Mesenteric fat pad (tissue), 1 donor: Measurements from ENCODE around the gene CREB5. TPM values are rescaled to one million over a fixed set of nuclear protein-coding genes. Genes with fewer than 3 reads are reported as not detected.
A peak's percentile ranks its signal among the peaks of the same experiment; 100 is the strongest.

Experiments
- DNase-seq: peaks from one replicate; pipeline ENCODE4 v3.0.0-alpha.2; 2020; ENCODE audit warnings: low spot score
- total RNA-seq: library from RNA; stranded (reverse); fragmentation: NEBNext Ultra II Directional; extraction: Animal tissue kit (Norgen Biotek cat#: 25700); gene quantifications from one replicate; pipeline ENCODE4 v1.2.1, GENCODE V29; 2021
- donor health status: DM: yes; HTN: yes; CAD: no.

The CREB5 gene
- total RNA-seq, 1 donor from 2014 or later: 45.3 TPM

DNA sequence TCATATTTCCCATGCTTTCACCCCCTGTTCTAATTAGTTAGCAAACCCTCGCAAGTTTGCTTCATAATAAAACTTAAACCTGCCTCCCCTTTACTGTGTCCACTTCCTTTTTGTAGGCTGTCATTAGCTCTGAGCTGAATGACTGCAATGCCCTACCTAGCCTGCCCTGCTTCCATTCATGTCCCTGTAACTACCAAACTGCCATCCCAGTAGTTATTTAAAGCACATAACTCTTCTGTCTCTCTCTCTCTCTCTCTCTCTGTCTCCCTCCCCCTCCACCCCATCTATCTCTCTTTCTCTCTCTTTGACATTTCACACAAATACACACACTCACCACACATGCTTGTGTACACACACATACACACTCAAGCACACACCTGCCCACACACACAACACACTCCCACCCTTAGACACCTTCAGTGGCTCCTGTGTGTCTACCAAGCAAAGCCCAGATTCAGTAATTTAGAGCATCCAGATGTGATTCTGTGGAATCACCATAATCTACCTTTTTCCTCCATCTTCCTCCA, 430.5 kb downstream of the CREB5 start:
- DNase-seq: no peak

DNA sequence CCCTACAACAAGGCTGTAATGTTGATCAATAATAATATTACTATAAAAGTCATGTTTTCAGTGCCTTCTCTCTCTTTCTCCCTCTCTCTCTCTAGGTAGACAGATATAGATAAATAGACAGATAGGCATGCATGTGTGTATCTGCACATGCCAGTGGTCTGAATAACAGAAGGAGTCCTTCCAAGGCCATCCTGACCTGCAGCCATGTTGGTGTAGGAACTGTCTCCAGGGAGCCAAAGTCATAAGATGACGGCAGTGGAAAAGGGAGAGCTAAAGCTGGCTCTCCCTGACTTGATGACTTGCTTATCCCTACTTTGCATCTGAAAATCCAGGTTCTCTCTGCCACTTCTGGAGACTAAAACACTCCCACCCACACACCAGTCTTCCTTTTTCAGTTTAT, 432.8 kb downstream of the CREB5 start:
- DNase-seq: no peak

DNA sequence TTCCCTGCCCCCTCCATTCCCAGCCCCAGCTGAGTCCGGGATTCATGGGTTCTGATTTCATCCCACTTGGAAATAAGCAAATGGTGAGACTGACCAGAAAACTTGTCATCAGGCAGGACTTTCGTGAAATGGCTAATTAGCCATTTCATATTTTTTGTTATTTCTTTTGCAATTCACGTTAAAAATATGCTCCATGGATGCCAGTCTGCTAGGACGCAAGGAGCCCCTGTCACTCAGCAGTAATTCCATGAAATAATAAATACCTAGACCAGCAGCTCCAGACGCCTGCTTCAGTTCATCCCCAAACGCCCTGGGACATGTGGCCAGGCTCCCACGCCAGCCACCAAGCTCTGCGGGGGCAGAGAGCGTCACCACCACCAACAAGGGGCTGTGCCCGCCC, 434.9 kb downstream of the CREB5 start:
- DNase-seq: no peak

DNA sequence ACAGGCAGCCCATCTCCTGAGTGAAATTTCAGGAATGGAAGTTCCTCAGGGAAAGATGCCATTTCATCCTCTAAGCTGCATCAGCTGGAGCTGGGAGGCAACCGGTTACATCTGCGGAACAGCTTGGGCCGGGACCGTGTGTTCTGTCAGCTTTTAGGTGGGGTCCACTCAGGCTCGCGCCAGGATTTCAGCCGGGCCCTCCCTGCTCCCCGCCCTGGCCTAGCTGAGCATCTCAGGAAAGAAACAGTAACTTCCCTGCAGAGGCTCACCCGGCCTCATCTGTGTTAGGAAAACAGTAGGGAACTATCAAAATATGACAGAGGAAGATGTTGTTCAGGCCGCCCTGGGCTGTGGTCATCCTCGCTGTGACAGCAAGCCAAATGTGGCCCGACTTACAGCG, 435.4 kb downstream of the CREB5 start:
- DNase-seq: no peak

DNA sequence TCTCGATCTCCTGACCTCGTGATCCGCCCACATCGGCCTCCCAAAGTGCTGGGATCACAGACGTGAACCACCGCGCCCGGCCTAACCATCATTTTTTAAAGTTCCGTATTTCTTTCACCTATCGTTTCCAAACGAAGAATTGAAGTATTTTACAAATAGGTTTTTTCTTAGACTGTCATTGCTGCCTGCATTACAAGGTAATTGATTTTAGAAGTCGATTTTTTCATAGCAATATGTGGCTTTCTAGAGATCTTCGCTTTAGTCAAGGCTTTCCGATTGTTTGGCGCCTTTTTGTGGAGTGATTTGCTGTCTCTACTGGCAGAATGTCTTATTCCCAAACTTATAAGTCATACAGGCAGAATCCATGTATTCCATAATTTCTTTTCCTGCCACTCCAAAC, 436.6 kb downstream of the CREB5 start:
- DNase-seq: no peak

DNA sequence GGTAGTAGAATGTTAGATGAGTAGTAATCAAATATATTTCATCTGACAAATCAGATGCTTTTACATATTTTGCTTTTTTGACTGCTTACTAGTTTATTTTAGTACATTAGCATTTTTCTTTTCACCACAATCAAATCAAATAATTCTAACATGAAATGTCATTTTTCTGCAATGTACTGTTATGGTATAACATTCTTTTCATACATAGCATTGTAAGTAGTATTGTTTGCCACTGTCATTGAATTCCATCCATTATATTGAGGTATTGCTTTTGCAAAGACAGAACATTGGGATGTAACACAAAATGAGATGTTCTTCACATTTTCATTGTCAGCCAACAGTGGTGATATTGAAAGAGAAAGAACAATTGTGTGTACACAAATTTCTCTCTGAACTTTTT, 438.4 kb downstream of the CREB5 start:
- no peak for DNase-seq

DNA sequence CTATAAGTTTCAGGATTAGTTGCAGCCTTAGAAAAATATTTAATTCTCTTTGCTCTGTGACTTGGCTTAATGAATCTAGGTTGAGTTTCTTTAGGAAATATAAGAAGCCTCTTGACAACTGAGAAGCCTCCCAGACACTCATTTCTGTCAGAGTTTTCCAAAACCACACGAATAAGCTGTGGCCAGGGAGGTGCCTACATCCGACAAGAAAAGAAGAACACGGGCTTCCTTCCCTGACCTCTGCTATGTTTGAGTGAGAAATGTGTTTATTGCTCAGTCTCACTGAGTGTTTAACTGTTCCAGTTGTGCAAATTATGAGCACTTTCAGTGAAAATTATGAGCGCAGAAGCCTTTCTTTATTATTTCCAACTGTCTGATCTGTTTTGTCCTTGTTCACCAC, 440.8 kb downstream of the CREB5 start:
- no peak for DNase-seq

DNA sequence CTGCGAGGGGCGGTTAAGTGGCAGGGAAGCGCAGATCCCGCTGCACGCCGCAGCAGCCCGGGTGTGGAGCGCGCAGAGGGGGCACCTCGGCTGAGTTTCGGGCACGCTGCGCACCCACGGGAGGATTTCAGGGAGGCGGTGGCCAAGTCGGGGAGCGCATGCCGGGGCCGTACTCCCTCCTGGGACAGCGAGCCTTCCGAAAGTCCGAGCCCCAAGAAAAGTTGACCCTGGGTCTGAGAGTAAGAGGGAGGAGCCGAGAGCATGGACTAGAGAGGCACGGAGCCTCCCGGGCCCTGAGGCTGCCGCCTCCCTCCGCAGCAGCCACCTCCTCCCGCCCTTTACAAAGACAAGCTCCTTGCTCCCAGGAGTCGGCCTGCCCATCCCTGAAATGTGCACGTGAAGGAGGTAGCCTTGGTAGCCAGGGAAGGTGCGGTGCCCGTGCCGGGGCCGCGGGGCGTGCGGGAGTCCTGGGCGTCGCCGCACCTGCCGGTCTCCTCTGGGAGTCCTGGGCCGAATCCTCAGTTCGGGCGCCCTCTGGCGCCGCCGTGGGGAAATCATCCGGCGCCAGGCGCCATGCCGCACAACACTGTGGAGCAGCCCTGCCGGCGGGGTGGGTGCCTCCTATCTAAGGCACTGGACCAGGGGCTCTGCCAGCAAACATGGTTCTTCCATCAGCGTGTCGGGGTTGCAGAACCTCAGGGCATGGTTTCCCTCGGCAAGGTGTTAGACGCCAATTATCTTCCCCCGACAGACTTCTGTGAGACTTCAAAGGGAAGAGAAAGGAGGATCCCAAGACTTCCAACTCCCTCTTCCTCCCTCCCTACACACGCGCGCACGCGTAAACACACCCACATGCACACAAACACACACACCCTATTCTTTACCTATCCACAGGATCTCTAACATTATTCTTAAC, 441.8 kb downstream of the CREB5 start:
- DNase-seq: peak; percentile 95

DNA sequence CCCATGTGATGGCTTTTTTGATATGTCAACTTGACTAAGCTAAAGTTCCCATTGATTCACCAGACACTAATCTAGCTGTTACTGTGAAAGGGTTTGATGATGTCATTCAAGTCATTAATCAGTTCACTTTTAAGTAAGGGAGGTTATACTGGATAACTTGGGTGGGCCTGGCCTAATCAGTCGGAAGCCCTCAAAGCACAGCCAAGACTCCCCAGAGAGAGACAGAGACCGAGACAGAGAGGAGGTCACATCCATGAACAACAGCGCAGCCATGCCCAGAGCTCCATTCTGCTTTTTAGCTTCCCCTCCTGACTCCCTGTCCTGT, 442.4 kb downstream of the CREB5 start:
- DNase-seq: no peak

DNA sequence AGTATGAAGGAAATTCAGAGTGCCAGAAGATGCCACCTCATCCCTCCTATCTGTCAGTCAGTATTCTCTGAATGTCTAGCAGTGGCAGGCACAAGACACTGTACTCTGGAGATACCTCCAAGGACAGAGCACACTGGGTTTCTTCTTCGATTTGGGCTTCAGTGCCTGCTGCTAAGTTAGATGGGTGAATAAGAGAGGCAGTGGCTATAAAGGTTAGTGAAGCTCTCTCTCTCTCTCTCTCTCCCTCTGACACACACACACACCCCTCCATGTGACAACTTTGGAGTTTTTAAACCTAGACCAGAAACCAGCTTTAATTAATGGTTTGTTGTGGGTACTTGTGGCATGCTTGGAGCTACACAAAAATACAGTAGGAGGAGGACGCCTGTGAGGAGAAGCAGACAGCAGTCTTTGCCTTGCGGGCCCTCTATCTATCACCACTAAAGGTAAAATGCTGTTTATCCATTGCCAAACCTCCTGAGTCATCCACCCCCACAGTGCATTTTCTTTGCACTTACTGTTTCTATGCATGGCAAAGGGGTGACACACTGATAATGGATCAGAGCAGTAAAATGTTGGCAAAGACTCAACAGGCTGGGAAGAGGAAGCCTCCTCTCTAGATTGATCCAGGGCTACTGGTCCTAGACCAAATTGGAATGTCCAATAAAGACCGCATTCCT, 443.4 kb downstream of the CREB5 start:
- DNase-seq: no peak

DNA sequence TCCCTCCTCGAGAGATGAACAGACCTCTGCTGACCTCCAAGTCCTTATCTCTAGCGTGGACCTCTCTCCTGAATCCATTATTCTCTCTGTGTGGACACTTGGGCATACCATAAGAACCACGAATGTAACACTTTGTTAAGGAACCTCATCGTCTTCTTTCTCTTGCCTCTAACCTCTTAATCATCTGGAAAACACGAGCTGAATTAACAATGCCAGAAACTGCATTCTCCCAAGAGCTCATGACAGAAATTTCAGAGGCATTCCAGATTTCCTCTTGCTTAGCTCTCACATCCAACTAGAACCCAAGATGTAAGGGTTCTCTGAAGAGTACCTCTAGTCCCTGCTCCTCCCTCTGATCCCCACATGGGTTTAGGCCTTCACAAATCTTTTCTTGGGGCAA, 444.3 kb downstream of the CREB5 start:
- DNase-seq: no peak

DNA sequence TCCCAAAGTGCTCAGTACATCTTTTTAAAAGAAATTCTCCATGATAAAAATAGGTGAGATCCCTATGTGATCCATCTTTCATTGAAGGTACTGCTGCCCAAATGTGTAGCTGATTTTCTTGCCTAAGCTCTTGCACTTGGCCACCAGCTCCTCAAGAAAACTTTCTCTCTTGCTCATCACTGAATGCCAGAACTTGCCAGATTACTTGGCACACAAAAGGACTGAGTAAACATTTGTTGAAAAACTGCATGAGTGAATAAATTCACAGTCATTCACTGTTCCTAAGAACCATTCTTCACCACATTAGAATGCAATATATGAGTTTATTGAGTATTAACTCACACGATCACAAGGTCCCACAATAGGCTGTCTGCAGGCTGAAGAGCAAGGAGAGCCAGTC, 445.9 kb downstream of the CREB5 start:
- no peak for DNase-seq

DNA sequence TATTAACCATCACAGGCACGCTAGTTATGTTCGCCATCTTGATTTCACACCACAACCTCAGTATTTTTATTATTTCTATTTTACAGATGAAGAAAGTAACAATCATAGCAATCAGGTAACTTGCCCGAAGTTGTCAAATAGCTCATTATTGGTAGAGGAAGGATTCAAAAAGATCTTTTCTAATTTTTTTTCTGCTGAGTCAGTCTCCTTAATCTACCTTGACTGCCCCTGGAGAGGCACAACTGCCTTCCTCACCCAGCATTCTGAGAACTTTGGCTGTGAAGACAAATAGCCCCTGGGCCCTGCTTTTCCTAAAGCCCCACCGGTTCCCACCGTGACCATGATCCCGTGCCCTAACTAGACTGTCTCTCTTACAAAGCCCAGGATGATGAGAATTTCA, 446.6 kb downstream of the CREB5 start:
- DNase-seq: no peak

DNA sequence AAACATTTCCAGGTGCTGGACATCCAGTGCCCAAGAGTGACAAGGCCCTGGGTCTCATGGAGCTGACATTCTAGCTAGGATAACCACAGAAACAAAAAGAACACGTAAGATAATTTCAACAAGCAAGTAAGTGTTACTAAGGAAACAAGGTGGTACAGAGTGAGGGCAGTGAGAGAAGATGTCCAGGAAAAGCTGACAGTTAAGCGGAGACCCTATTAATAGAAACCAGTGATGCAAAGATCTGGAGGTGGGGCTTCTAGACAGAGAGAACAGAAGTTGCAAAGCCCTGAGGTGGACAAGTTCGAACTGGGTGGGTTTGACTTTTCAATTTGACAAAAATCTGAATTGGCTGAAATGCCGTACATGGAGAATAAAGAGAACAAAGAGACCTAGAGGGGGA, 449.5 kb downstream of the CREB5 start:
- no peak for DNase-seq

DNA sequence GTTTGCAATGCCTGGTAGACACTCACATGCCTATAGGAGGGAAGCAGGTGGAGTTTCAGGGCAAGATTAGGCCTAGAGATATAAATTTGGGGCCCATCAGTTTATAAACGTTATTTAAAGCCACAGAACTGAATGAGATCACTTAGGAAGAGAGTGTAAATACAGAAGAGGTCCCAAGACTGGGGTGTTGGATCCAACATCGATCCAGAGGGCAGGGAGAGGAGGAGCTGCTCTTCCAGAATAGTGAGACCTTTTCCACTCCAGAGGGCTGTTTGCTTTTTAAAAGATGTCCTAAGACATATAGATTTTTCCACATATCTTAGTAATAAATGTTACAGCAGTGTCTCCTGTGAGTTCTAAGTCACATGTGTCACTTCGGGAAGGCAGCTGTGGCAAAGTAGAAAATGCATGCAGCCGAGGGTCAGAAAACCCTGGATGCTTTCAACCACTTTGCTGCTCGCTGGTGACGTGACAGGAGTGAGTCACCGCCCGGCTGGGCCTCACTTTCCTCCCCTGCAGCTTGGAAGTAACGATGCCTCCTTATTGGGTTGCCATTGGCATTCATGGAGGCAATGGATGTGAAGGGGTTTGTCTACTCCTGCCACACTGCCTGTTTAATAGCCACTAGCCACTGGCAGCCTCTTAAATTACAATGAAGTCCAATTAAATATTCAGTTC, 450.4 kb downstream of the CREB5 start:
- no peak for DNase-seq

DNA sequence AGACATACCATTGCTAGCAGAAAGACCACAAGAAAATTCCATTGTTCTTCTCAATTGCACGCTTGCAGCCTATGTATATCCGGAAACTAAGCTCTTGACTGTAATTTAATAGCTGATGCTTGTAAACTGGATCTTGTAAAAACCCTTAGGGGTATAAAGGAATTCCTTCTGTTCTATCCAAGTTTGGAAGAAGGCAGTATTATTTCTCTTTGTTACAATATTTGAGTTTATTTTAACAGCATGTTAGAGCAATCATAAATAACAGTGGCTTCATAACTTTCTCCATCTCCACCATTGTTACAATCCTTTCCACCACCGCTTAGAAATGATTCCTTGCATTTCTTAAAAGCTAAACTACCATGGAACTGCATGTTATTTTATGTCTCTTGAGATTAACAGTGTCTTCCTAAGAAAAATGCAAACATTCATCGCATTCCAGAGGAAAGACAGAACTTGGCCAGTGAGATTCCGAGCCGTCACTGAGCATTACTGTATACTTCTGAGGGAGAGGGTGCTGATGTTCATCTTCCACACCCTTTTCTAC, 453.4 kb downstream of the CREB5 start:
- no peak for DNase-seq

DNA sequence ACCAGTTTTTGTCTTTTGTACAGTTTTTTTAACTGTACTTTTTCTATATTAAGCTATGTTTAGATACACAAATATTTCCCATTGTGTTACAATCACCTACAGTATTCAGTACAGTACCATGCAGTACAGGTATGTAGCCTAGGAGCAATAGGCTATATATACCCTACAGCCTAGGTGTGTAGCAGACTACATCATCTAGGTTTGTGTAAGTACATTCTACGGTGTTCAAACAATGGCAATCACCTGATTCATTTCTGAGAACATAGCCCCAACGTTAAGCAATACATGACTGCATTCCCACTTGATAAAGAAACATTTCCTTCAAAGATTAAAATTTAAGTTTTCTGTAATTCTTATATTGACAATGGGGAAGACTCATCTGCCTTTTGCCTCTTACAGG, 456.4 kb downstream of the CREB5 start:
- DNase-seq: no peak

DNA sequence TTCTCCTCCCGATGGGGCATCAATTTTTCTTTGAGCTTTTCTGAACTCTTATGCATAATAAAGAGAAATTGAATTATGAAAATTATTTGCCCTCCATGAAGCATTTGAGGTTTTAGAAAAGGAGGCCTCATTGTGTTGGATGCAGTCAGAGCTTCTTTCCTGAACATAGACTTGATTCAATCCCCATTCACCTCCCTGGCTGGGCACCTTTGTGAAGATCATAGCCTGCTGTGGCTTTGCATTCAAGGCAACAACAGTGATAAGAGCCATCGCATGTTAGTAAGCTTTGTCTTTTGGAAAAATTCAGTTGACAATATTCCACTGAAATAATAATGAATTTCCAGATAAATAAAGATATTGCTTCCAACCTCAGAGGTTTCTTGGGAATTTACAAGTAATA, 458.8 kb downstream of the CREB5 start:
- DNase-seq: no peak

DNA sequence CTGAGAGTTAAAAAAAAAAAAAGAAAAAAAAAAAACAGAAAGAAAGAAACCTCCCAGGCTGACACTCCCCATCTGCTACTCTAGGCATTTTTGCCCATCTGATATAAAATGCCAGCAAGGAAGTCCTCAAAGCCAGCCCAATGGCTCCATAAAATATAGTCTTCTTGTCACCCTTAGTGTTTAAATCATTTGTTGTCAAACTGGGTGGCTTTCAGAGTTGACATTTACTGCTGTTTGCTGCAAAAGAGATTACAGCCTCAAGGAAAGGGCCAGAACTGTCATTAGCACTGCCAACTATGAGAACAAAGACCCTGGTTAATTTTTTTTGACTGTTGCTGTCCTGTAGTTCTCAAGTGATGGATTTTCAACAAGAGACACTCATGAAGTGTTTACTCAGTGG, 459.3 kb downstream of the CREB5 start:
- no peak for DNase-seq

DNA sequence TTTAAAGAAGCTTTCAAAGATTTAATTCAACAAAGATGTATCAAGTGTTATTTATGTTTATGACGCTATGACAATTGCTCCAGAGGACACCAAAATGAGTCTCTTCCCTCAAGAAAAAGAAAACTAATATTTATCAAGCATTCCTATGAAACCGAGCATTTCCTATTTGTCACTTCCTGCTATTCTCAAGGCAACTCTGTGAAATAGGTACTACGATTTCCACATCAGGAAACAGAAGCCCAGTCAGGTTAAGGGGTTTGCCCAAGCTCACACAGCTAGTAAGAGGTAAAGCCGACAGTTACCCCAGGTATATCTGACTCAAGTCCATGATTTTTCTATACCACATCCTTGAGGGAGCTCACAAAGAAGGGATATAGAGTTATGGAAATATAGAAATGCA, 459.9 kb downstream of the CREB5 start:
- no peak for DNase-seq

DNA sequence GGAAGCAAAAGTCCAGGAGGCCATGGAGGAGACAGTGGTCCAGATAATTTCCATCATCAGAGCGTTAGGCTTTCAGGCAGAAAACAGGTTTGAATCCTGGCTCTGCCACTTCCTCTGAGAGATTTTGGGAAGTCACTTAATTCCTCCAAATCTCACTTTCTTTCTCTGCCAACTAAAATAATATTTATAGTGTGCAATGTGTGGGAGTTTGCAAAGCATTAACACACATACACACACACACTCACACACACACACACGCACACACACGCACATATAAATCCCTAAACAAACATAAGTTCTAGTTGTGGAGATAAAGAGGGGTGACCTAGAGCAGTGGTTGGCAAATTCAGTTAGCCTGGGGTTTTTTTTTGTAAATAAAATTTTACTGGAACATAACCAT, 461.0 kb downstream of the CREB5 start:
- DNase-seq: no peak

DNA sequence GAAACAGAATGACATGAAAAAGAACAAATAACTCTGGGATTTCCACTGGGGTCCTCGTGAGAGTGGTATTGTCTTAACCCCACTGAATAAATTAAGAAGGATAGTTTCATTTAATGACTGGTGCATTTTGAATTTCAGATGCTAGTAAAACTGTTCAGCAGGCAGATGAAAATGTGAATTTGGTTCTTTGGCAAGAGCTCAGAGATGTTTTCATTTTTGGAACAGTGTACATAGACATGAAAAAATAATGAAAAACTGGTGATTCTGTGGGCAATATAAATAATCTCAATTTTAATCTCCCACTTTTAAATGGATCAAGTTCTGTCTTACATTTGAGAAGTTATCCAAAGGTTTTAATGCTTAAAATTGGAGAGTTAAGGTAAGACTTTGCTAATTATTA, 461.7 kb downstream of the CREB5 start:
- DNase-seq: no peak
